GM19463 (cell line): ENCODE data around the gene BZW1.

Experiments
- ATAC-seq: cut with Tn5 transposase; IDR thresholded peaks from one replicate; pipeline ENCODE4 v1.9.1; 2021; ENCODE audit warnings: mild to moderate bottlenecking, moderate library complexity; ENCODE audit not compliant: unreplicated experiment

The BZW1 gene

DNA sequence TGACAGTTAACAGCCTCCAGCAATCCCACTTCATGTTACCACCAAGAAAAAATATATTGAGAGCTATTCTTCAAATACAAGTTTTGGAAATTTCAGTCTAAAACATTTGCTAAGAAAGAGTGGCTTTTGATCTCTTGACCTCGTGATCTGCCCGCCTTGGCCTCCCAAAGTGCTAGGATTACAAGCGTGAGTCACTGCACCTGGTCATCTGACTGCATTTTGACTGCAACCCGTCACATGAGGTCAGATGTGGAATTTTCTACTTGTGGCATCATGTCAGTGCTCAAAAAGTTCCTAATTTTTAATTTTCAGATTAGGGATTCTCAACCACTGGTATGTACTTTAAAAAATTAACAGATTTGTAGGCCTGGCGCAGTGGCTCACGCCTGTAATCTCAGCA is 61.9 kb downstream of the BZW1 start:
- no peak for ATAC-seq
